HG02642 (cell line): Measurements from ENCODE around the gene PTPRN2.

Experiments used
- ATAC-seq: cut with Tn5 transposase; IDR thresholded peaks from one replicate; pipeline ENCODE4 v1.9.1; 2021; ENCODE audit warnings: mild to moderate bottlenecking; ENCODE audit not compliant: unreplicated experiment, poor library complexity

PTPRN2 gene

GRCh38 chr7:157821959-157822687 lies 765.5 kb downstream of the PTPRN2 start:
- ATAC-seq, result no peak

- ATAC-seq, result no peak
Observed at GRCh38 chr7:157820796-157821195, 766.8 kb downstream of the PTPRN2 start.

GRCh38 chr7:157819455-157819807 lies 768.2 kb downstream of the PTPRN2 start:
- no peak for ATAC-seq

GRCh38 chr7:157818701-157819454 lies 768.7 kb downstream of the PTPRN2 start:
- ATAC-seq, result no peak

- no peak for ATAC-seq
Observed at GRCh38 chr7:157817944-157818700, 769.5 kb downstream of the PTPRN2 start.

GRCh38 chr7:157817433-157817832 lies 770.2 kb downstream of the PTPRN2 start:
- no peak for ATAC-seq

GRCh38 chr7:157816526-157817250 lies 770.9 kb downstream of the PTPRN2 start:
- ATAC-seq, result no peak

GRCh38 chr7:157816086-157816485 lies 771.5 kb downstream of the PTPRN2 start:
- ATAC-seq, result no peak

GRCh38 chr7:157815706-157816022 lies 772.0 kb downstream of the PTPRN2 start:
- ATAC-seq, result no peak

GRCh38 chr7:157814931-157815705 lies 772.5 kb downstream of the PTPRN2 start:
- no peak for ATAC-seq

GRCh38 chr7:157813741-157814661 lies 773.6 kb downstream of the PTPRN2 start:
- ATAC-seq, result no peak

GRCh38 chr7:157813053-157813452 lies 774.6 kb downstream of the PTPRN2 start:
- ATAC-seq, result no peak

- ATAC-seq, result no peak
Observed at GRCh38 chr7:157811946-157812345, 775.7 kb downstream of the PTPRN2 start.

- no peak for ATAC-seq
Observed at GRCh38 chr7:157809863-157810851, 777.5 kb downstream of the PTPRN2 start.

GRCh38 chr7:157809154-157809862 lies 778.3 kb downstream of the PTPRN2 start:
- ATAC-seq, result no peak

GRCh38 chr7:157808042-157808441 lies 779.6 kb downstream of the PTPRN2 start:
- ATAC-seq, result no peak

- ATAC-seq, result no peak
Observed at GRCh38 chr7:157807510-157807909, 780.1 kb downstream of the PTPRN2 start.
